Ovary (tissue), 3 donors: ENCODE measurements around the gene MAP2K2.

Experiments used
- CTCF ChIP-seq, 3 donors: fragments of 450-650 bp in 2 of 3; fragments of 200-600 bp in 1 of 3; IDR thresholded peaks; one replicate each; pipeline versions ENCODE4 v1.5.1 to v1.8.0; 2016 to 2022; ENCODE audit warnings: antibody characterized with exemption in 3 of 3, mild to moderate bottlenecking in 1 of 3
- POLR2A ChIP-seq: fragments of 450-650 bp; IDR thresholded peaks from one replicate; pipeline ENCODE4 v1.6.1; 2017; ENCODE audit warnings: antibody characterized with exemption, mild to moderate bottlenecking, moderate library complexity
- donor health status: DM: no; HTN: no; CAD: no.

GRCh38 chr19:4138445-4138844 is 14.5 kb upstream of the MAP2K2 start:
- TF ChIP-seq CTCF (IDR thresholded peaks at IDR 0.05) (no peak), POLR2A (no peak)
